Ascending aorta (tissue), 2 donors: ENCODE data around the gene CEP112. TPM values are rescaled to one million over a fixed set of nuclear protein-coding genes. Genes with fewer than 3 reads are reported as not detected.

Experiments
- DNase-seq, 2 donors: peaks; one replicate each; pipeline ENCODE4 v3.0.0-alpha.2; 2019; ENCODE audit warnings: low spot score in 2 of 2
- H3K27ac ChIP-seq, 2 donors: fragments of 200-600 bp; sonication (generic); one replicate each; pipeline ENCODE4 v1.5.1; 2016 to 2017; ENCODE audit warnings: mild to moderate bottlenecking in 1 of 2
- H3K27me3 ChIP-seq: fragments of 200-600 bp; sonication (generic); one replicate; pipeline ENCODE4 v1.5.1; 2017
- H3K36me3 ChIP-seq, 2 donors: fragments of 200-600 bp; sonication (generic); one replicate each; pipeline ENCODE4 v1.5.1; 2016
- H3K4me1 ChIP-seq, 2 donors: fragments of 200-600 bp; sonication (generic); one replicate each; pipeline ENCODE4 v1.5.1; 2016 to 2017; ENCODE audit warnings: mild to moderate bottlenecking in 1 of 2
- H3K4me3 ChIP-seq, 2 donors: fragments of 200-600 bp; sonication (generic); one replicate each; pipeline ENCODE4 v1.5.1; 2016 to 2017; ENCODE audit warnings: mild to moderate bottlenecking in 1 of 2
- H3K9me3 ChIP-seq, 2 donors: fragments of 200-600 bp; sonication (generic); one replicate each; pipeline ENCODE4 v1.5.1; 2016
- intact Hi-C: fragments of 100-400 bp; cut with DNase I; formaldehyde crosslinking; loops from one replicate; pipeline ENCODE4 v1.15.1; 2023
- total RNA-seq: library from RNA; depleted of rRNA; stranded (reverse); fragments of >200 nt; gene quantifications from one replicate; pipeline ENCODE4 v1.1.0, GENCODE V29; 2016
- TF ChIP-seq, protein P1 (sequence below), 3 experiments: fragments of 200-600 bp in 2 of 3; fragments of 450-650 bp in 1 of 3; sonication (generic) in 2 of 3; IDR thresholded peaks; one replicate each; pipeline ENCODE4 v1.5.1; 2016 to 2019; ENCODE audit warnings: antibody characterized with exemption in 3 of 3, mild to moderate bottlenecking in 1 of 3, moderate library complexity in 1 of 3

Gene CEP112
- total RNA-seq, 1 donor from 2014 or later = 11.4 TPM

DNA sequence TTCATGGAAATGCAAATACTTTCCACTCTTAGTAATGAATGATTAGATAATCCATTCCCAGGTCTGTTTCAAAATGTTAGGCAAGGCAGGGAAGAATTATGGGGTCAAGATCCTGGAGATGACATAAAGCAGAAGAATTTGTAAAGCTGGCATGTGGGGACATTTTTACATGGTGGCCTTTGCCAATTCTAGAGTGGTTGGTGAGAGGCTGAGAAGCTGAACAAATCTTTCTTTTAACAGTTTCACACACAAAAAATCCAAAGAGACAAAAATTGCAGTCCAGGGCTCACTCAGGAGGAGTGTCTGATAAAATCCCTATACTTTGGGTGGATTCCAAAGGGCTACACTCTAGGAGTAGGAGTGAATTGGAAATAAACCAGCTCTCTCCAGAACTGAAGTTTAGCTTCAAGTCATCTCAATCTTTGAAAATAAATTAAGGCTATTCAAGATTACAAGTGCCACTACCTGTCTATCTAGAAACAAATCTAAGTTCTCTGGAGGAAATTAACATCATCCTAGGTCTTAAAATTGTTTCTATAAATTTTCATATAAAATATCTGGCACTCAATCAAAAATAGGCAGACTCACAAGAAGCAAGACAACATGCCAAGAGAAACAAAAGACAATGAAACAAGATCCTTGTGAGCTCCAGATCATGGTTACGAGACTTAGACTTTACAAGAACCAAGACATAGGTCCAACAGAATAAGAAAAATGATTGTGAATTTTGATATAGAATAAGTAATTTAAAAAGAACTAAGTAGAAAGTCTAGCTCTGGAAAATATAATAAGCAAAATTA, 517.5 kb downstream of the CEP112 start:
- DNase-seq = no peak
- H3K27me3 ChIP-seq = no peaks in the 10 kb centered on the region
- no peak overlapping the region for H3K4me3 ChIP-seq
- H3K9me3 ChIP-seq = no peaks in the 10 kb centered on the region
- TF ChIP-seq, protein P1, sequence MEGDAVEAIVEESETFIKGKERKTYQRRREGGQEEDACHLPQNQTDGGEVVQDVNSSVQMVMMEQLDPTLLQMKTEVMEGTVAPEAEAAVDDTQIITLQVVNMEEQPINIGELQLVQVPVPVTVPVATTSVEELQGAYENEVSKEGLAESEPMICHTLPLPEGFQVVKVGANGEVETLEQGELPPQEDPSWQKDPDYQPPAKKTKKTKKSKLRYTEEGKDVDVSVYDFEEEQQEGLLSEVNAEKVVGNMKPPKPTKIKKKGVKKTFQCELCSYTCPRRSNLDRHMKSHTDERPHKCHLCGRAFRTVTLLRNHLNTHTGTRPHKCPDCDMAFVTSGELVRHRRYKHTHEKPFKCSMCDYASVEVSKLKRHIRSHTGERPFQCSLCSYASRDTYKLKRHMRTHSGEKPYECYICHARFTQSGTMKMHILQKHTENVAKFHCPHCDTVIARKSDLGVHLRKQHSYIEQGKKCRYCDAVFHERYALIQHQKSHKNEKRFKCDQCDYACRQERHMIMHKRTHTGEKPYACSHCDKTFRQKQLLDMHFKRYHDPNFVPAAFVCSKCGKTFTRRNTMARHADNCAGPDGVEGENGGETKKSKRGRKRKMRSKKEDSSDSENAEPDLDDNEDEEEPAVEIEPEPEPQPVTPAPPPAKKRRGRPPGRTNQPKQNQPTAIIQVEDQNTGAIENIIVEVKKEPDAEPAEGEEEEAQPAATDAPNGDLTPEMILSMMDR (IDR thresholded peaks at IDR 0.05) = no peak
- H3K27ac ChIP-seq = no peak overlapping the region
- H3K4me1 ChIP-seq = no peaks in the 10 kb centered on the region
- no peaks in the 10 kb centered on the region for H3K36me3 ChIP-seq
- intact Hi-C loops = no loop called here

DNA sequence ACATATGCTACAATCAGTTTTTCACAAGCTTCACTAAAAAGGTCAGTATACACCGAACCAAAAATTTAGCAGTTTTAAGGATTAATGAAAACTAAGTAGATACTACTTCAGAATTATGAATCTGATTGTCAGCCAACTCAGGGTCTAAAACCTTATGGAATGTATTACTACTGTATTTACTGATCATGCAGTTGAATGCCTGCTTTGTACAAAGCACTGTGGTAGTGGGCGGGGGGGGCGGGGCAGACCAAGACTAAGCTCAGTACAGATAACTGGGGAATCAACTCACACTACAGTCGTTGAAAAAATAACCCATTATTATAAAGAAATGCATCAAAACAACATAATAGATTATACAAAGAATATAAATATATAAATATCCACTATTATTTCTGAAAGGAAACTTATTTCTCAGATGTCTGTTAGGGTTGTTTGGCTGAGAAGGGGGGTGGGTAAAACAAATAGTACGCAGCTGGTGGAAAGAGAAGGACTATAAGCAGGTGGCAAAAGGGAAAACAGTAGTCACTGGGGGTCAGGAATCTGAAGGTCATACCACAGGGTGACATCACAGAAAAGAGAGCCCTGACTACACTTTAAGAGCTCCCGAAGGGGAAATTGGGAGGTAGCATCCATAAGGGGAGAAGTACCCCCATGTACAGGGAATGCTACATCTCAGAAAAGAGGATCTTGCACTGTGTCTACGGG, 521.1 kb downstream of the CEP112 start:
- intact Hi-C loops = no loop called here

DNA sequence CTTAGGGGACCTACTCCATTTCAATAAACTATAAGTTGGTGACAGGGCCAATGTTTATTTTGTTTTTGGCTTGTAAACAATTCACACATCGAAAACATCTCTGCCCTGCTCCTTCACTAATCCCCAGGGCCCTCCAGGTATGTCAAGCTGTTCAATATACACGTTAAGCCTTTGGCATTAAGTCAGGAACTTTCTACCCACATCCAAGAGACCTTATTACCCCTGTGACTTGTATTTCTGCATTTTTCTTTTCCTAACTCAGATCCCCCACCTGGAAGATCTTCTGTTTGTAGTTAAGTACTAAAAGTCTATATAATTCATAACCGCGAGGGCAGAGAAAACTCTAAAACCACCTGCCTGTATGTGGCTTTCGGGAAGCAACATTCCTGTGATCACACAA, 523.7 kb downstream of the CEP112 start:
- no peak overlapping the region for H3K27ac ChIP-seq
- H3K27me3 ChIP-seq = no peaks in the 10 kb centered on the region
- H3K9me3 ChIP-seq = no peaks in the 10 kb centered on the region
- intact Hi-C loops = no loop called here
- no peak for DNase-seq
- no peaks in the 10 kb centered on the region for H3K36me3 ChIP-seq
- no peak overlapping the region for H3K4me3 ChIP-seq
- TF ChIP-seq, protein P1 (IDR thresholded peaks at IDR 0.05) = no peak
- no peaks in the 10 kb centered on the region for H3K4me1 ChIP-seq

More for the DNA sequence above, 521.1 kb downstream of the CEP112 start:
- Histone ChIP-seq H3K4me3 (no peak overlapping the region), H3K36me3 (no peaks in the 10 kb centered on the region), H3K9me3 (no peaks in the 10 kb centered on the region), H3K27me3 (no peaks in the 10 kb centered on the region), H3K4me1 (no peaks in the 10 kb centered on the region), H3K27ac (no peak overlapping the region)
- TF ChIP-seq, protein P1 (IDR thresholded peaks at IDR 0.05) = no peak
- no peak for DNase-seq

DNA sequence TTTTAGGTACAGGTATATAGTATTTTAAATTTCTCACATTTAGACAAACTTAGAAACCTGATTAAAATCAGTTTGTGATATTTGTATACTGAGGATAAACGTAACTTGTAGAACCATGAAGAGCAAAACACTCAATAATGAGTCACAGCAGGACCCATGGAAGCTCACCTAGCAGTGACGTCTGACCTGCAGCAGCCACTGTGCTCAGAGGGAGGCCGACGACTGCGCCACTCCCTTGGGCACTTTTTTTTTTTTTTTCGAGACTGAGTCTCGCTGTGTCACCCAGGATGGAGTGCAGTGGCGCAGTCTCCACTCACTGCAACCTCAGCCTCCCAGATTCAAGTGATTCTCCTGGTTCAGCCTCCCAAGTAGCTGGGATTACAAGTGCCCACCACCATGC, 524.3 kb downstream of the CEP112 start:
- intact Hi-C loops = no loop called here
- no peaks in the 10 kb centered on the region for H3K36me3 ChIP-seq
- no peak overlapping the region for H3K27ac ChIP-seq
- no peaks in the 10 kb centered on the region for H3K4me1 ChIP-seq
- no peak overlapping the region for H3K4me3 ChIP-seq
- H3K9me3 ChIP-seq = no peaks in the 10 kb centered on the region
- DNase-seq = no peak
- TF ChIP-seq, protein P1 (IDR thresholded peaks at IDR 0.05) = no peak
- no peaks in the 10 kb centered on the region for H3K27me3 ChIP-seq

DNA sequence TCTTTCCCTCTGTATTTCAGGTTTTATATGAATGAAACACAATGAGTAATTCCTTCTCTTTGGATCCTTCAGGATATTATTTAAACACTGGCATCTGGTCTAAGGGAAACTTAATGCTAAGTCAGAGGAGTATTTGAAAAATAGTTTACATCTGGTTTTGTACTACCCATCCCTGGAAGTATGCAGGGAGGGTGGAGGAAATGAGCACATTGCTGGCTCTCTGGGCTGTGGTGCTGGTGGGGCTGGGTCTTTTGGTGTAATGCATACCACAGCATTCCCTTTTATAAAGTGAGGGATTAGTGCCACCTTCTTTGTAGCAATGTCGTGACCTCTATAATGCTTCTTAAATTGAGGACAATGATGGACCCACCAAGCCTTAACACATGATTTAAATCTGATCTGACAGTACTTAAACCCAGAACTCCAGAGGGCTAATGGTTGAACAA, 525.0 kb downstream of the CEP112 start:
- intact Hi-C loops = no loop called here
- TF ChIP-seq, protein P1 (IDR thresholded peaks at IDR 0.05) = no peak
- H3K27me3 ChIP-seq = no peaks in the 10 kb centered on the region
- H3K4me1 ChIP-seq = no peaks in the 10 kb centered on the region
- no peak overlapping the region for H3K27ac ChIP-seq
- no peak for DNase-seq
- no peak overlapping the region for H3K4me3 ChIP-seq
- H3K36me3 ChIP-seq = no peaks in the 10 kb centered on the region
- no peaks in the 10 kb centered on the region for H3K9me3 ChIP-seq
